HFFc6 (cell line): Measurements from ENCODE around the gene P2RX6. TPM values are rescaled to one million over a fixed set of nuclear protein-coding genes. Genes with fewer than 3 reads are reported as not detected.
A peak's percentile ranks its signal among the peaks of the same experiment; 100 is the strongest.

Experiments
- DNase-seq: peaks from one replicate; pipeline ENCODE4 v3.0.0-alpha.2; 2018
- H3K27ac Mint-ChIP-seq: 2 replicates; pipeline ENCODE4 v1.8.0; 2020; ENCODE audit warnings: mild to moderate bottlenecking, mixed read lengths
- H3K27me3 Mint-ChIP-seq: 2 replicates; pipeline ENCODE4 v1.8.0; 2021; ENCODE audit warnings: mild to moderate bottlenecking, moderate library complexity, mixed read lengths; ENCODE audit not compliant: insufficient read depth
- H3K36me3 Mint-ChIP-seq: 2 replicates; pipeline ENCODE4 v1.8.0; 2021; ENCODE audit warnings: low read depth, mixed read lengths
- H3K4me1 Mint-ChIP-seq: 2 replicates; pipeline ENCODE4 v1.8.0; 2020; ENCODE audit warnings: low read depth, mixed read lengths
- H3K4me3 Mint-ChIP-seq: 2 replicates; pipeline ENCODE4 v1.8.0; 2020; ENCODE audit warnings: mild to moderate bottlenecking, moderate library complexity, mixed read lengths
- H3K9me3 Mint-ChIP-seq: 2 replicates; pipeline ENCODE4 v1.8.0; 2020; ENCODE audit warnings: mild to moderate bottlenecking, mixed read lengths
- total RNA-seq, 6 experiments: library from RNA; stranded (reverse); fragmentation: NEBNext Ultra II Directional; extraction: Animal tissue kit (Norgen Biotek cat#: 25700); gene quantifications; 2 replicates in 1 of 6; 3 replicates in 5 of 6; pipeline ENCODE4 v1.2.3, GENCODE V29; 2021
- TF ChIP-seq, protein P1 (sequence below): fragments of 200-600 bp; sonication (generic); IDR thresholded peaks from 2 replicates; pipeline ENCODE4 v1.5.0; 2021; ENCODE audit warnings: antibody characterized with exemption, mild to moderate bottlenecking

P2RX6 gene
- total RNA-seq, 6 experiments from 2014 or later: 1.6 to 4.0 (median 1.9) TPM

DNA sequence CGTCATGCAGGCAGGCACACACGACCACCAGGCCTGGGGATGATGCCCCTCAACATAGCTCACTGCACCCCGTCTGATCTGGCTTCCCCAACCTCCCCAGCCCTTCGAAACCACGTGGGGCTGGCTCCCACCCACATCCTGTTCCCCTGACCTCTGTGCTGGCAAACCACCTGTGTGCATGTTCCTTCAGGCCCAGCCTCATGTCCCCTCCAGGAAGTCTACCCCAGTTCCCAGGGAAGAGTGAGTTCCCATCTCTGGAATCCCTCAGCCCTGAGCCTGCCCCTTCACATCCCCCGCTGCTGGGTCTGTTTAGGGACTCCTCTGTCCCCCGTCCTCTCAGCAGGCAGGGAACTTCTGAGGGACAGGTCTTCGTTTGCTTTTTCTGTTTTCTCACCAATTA is 10.3 kb downstream of the P2RX6 start:
- H3K36me3 Mint-ChIP-seq: no peaks in the 10 kb centered on the region
- peaks cover 3% of the 10 kb centered on the region for H3K27me3 Mint-ChIP-seq
- no peaks in the 10 kb centered on the region for H3K9me3 Mint-ChIP-seq
- DNase-seq: no peak
- H3K27ac Mint-ChIP-seq: no peak overlapping the region
- H3K4me1 Mint-ChIP-seq: peaks cover 12% of the 10 kb centered on the region
- TF ChIP-seq, protein P1, sequence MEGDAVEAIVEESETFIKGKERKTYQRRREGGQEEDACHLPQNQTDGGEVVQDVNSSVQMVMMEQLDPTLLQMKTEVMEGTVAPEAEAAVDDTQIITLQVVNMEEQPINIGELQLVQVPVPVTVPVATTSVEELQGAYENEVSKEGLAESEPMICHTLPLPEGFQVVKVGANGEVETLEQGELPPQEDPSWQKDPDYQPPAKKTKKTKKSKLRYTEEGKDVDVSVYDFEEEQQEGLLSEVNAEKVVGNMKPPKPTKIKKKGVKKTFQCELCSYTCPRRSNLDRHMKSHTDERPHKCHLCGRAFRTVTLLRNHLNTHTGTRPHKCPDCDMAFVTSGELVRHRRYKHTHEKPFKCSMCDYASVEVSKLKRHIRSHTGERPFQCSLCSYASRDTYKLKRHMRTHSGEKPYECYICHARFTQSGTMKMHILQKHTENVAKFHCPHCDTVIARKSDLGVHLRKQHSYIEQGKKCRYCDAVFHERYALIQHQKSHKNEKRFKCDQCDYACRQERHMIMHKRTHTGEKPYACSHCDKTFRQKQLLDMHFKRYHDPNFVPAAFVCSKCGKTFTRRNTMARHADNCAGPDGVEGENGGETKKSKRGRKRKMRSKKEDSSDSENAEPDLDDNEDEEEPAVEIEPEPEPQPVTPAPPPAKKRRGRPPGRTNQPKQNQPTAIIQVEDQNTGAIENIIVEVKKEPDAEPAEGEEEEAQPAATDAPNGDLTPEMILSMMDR: no peak
- no peak overlapping the region for H3K4me3 Mint-ChIP-seq

DNA sequence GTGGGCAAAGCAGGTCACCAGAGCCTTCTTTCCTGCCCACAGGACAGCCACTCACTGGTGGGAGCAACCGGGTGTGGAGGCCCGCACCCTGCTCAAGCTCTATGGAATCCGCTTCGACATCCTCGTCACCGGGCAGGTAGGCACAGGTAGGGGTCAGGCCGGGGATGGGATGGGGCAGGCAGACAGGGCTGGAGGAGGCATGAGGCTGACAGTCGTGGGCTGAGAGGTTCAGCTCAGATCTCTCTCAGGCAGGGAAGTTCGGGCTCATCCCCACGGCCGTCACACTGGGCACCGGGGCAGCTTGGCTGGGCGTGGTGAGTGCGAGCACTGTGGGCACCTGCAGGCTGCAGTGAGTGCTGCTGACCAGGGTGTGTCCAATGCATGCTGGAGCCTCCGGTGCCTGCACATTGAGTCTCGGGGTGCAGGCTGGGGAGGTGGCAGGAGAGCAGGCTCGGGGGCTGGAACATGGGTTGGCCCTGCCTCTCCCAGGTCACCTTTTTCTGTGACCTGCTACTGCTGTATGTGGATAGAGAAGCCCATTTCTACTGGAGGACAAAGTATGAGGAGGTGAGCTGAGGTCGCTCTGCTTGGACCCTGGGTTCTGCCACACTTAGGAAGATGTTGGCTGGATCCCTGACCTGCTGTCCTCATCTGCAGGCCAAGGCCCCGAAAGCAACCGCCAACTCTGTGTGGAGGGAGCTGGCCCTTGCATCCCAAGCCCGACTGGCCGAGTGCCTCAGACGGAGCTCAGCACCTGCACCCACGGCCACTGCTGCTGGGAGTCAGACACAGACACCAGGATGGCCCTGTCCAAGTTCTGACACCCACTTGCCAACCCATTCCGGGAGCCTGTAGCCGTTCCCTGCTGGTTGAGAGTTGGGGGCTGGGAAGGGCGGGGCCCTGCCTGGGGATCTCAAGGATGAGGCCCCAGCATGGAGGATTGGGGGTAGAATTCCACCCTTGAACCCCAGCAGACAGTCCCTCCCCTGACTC is 11.1 kb downstream of the P2RX6 start:
- Mint-ChIP-seq H3K36me3 (no peaks in the 10 kb centered on the region), H3K4me3 (no peak overlapping the region), H3K9me3 (no peaks in the 10 kb centered on the region), H3K27me3 (peaks cover 5% of the 10 kb centered on the region), H3K4me1 (peaks cover 12% of the 10 kb centered on the region), H3K27ac (no peak overlapping the region)
- TF ChIP-seq, protein P1: no peak
- DNase-seq: no peak

DNA sequence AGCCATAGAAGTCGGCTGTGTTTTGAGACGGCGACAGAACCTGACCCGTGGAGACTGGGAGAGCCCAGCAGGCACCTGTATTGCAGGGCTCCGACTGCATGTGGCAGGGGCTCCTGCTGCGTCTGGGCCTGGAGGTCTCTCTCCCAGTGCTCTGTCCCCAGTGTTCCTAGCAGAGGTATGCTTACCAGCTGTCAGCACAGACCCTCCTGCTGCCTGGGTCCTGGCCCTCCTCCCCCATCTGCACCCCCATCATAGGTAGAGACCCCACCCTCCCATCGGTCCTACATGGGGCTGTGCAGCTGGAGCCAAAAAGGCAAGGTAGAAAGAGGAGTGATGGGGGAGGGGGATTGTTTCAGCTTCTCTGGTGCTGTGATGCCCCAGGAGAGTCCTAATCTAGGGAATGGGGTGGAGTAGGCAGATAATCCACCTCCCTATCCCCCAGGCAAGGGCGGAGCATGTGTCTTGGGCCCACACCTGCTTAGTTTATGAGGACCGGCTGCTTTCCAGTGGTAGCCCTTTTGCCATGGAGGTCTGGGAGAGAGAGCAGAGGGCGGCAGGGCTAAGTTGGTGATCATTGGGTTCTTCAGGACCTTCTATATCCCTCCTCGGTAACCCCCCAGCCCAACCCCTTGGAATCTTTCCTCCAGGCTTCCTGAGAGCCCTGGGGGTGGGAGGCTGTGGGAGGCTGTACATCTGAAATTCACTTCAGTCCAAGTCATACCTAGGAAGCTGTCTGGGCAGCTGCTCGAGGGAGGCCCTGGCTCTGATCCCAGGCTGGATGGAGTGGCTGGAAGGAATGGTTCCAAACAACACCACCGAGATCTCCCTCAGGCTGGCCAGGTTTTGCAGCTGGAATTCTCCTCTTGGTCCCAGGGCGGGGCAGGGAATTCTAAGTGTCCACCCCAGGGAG is 12.1 kb downstream of the P2RX6 start:
- Mint-ChIP-seq H3K9me3 (no peaks in the 10 kb centered on the region), H3K4me1 (peaks cover 12% of the 10 kb centered on the region), H3K27ac (no peak overlapping the region), H3K27me3 (peaks cover 8% of the 10 kb centered on the region), H3K4me3 (no peak overlapping the region), H3K36me3 (no peaks in the 10 kb centered on the region)
- TF ChIP-seq, protein P1: no peak
- DNase-seq: peak; percentile 19

DNA sequence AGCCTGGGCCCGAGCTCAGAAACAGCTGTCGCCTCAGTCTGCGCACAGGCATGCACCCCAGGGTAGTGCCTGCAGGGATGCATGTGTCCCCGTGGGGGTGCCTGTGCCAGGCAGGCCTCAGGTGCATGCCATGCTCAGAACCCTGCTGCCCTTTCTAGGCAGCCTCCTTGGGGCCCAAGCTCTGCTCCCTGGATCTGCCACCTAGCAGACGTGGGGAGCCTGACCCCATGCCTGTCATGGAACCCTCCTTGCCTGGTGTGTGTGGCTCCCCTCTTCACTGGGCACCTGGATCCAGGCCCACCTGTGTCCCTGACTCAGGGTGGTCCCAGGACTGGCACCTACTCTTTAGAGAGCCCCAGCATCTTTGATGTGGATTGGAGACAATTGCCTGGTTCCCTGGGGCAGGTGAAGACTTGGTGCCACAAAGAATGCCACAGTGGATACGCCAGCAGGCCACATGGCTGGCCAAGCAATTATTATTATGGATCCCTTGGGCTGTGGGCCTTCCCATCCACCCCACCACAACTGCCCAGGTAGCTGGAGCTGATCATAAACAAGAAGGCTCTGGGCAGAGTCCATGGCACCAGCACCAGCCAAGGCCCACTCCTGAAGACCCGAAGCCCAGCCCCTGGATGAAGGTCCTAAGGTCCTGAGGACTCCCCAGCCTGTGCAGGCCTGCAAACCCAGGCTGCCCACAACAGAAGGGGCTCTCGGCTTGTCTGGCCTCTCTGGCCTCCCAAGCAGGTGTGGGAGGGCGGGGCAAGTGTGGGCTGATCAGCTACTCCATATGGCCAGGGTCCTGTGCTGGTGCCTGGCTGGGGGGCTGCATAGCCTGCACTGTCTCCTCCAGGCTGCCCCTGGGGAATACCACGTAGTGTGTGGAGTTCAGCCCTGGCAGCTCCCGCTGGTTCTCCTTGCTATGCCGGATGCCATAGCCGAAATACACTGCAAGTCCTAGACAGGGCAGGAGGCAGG is 13.6 kb downstream of the P2RX6 start:
- Mint-ChIP-seq H3K9me3 (no peaks in the 10 kb centered on the region), H3K27ac (no peak overlapping the region), H3K4me3 (no peak overlapping the region), H3K4me1 (peaks cover 12% of the 10 kb centered on the region), H3K27me3 (peaks cover 10% of the 10 kb centered on the region), H3K36me3 (no peaks in the 10 kb centered on the region)
- TF ChIP-seq, protein P1: no peak
- no peak for DNase-seq
